Activated T-cell treated with anti-CD3 and anti-CD28 coated beads for 4 hours (primary cell): Measurements from ENCODE around the gene TMEM26.

Experiments
- DNase-seq: peaks from one replicate; pipeline ENCODE4 v3.0.0-alpha.2; 2020

TMEM26 gene

DNA sequence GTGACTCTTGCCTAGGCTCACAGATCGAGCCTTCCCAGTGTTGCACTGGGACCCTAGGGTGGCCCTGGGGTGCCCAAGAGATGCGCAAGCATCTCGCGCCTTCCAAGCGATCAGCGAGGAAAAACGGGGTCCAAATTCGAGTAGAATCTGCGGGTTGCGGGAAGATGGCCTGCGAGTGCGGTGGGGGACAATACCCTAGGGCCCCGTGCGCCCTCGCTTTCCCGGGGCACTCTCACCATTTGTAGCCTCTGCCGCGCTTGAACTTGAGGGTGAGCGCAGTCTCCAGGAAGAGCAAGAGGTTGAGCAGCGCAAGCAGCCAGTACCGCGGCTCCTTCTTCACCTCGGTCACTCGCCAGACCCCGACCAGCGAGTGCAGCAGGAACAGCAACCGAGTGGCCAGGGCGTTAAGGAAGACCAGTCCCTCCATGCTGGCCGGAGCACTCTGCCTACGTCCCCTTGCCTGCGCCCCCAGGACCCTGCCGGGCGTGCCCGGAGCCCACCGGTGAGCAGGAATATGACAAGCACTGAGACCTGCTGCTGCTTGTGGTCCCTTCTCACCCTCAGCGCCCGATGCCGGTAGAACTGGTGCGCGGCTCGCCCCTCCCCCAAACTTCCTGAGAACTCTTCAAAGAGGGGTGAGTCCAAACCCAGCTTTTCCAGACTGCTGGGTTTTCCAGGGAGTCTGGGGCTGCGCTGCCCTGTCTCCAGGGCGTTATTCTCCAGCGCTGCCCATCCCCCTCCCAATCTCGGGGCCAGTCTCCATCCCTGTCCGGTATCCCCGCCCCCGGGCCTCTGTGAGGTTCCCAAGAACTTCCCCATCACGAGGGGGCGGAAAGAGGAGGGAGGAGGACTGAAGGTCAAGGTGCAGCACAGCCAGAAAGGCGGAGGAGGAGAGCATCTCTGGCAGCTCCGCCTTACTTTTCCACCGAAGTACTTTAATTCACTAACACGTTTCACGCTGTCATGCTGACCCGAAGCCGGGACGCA, at the start of gene TMEM26:
TSS of gene TMEM26 (minus strand) at position 727 of the 987 bp plus-strand sequence. CDS start at position 427, 300 bp downstream.
- no peak for DNase-seq

DNA sequence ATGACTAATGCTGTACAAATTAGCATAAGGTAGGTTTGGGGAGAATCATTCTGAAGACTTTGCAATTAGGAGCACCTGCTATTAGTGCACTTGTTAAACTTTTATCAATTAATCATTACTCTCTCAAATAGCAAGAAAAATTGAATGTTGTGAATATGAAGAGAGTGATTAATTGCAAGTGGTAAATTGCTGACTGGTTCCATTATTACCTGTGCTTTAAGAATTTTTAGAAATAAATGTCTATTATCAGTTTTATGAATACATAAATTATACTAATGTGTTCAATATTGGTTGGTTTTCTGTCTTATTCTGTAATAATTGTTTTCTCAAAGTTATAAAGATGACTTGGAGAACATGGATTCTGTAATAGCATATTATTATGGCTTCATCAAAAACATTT, 47.3 kb upstream of the TMEM26 start:
- no peak for DNase-seq

DNA sequence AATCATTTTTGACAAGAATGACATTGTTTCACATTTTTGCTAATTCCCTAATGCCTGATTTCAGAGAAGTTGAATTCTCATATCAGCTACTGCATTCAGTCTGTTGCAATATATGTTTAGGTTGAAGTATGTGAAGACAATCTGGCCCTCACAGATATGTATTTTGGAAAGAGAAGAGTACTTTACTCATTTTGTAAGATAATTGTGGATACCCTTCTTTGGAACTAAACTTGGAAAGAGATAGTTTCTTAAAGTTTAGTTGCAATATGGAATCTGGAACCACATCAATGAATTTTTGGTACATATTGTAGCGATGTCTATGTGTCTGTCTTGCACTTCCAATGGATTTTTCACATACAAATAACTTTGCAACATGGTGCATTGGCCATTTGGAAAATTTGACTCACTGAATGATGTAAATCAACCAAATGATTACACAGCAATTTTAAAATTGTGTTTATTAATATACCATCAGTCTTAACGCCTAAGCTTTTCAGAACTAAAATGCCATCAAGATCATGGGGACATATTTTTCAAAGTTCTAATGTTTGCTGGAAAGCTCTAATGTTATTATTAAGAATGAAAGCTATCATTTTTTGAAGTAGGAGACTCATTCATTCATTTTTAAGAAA, 39.3 kb upstream of the TMEM26 start:
- DNase-seq: no peak

DNA sequence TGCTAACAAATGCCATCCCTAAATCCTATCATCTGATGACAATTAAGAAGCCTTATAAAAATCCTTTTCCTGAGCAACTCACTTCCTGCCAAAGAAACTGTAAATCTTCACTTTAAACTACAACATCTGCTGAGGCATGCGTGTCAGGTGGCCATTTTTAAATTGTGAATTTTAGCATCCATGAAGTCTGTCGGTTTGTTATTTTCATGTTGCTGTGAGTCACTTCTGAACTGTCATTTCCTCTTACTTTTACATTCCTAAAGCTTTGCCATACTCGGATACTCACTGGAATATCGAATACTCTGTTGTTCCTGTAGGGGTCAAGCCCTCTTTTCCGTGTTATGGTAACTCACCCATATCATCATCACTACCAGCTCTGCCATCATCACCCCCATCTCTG, 34.3 kb upstream of the TMEM26 start:
- DNase-seq: no peak

DNA sequence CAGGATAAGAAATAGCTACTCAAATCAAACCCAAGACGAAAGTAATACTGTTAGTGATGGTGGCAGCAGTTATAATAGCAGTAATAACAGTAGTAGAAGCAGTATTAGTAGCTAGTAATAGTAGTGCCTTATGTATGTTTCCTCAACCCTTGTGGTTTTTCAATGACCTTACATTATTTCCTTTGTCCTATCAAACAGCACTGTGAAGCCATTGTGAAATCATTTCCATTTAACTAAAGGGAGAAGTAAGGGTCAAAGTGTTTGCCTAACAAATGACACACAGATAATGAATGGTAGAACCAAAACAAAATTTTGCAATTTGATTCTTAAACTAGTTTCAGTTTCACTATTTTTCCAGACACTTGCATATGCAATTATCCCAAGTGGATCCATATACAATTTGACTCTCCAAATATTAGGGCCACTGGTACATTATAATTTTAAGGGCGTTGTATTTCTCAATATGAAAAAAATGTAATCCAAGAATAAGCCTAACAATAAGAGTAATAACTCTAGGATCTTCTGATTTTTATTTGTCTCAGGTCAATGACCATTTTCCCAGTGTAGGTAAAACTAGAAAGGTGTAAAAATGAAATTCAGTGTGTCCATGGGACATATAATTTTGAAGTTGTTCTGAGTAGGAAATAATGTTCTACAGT, 33.7 kb upstream of the TMEM26 start:
- DNase-seq: no peak

DNA sequence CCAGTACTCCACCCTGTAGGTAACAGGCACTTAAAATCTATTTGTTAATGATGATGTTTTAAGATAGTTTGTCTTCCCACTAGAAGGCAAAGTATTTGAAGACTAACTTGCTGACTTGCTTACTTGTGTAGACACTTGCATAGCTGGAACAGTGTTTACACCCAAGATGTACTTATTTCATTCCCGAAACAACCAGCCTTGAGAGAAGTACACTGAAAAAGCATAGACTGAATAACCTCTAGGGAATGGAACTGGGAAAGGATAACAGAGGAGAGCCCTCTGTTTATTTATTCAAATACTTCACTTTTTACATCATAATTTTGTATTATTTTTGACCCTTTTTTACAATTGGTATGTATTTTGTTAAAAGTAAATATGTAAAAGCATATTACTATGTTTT, 33.1 kb upstream of the TMEM26 start:
- no peak for DNase-seq

DNA sequence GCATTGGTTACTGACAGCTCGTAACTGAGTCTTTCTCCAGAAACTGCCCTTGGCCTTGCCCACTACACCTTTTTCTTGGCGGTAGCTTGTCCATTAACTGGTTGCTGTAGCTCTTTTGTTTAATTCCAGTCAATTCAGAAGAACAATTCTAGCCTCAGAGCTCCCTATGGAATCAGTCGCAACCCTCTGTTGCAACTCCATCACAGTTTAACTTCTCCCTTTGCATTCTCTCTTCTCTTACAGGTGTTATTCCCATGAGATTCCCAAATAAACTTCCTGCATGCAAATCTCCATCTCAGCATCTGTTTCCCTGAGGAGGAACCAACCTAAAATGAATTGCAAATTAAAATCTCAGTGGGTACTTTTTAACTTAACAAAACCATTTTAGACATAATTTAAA, 28.4 kb upstream of the TMEM26 start:
- DNase-seq: no peak

DNA sequence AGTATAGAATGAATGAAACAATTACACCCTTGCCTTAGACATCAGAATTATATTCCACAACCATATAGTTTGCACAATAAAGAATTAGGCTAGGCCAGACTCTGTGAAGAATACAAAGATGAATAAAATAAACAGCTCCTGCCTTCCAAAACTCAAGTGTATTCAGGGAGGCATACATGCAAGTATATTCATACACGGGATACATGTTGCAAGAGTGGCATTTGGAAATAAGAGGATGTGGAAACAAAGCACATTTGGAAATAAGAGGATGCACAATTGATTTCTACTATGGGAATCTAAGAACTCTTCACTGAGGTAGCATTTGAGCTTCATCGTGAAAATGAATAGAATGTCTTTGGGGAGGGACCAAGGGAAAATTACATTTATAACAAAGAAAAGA, 27.0 kb upstream of the TMEM26 start:
- no peak for DNase-seq

DNA sequence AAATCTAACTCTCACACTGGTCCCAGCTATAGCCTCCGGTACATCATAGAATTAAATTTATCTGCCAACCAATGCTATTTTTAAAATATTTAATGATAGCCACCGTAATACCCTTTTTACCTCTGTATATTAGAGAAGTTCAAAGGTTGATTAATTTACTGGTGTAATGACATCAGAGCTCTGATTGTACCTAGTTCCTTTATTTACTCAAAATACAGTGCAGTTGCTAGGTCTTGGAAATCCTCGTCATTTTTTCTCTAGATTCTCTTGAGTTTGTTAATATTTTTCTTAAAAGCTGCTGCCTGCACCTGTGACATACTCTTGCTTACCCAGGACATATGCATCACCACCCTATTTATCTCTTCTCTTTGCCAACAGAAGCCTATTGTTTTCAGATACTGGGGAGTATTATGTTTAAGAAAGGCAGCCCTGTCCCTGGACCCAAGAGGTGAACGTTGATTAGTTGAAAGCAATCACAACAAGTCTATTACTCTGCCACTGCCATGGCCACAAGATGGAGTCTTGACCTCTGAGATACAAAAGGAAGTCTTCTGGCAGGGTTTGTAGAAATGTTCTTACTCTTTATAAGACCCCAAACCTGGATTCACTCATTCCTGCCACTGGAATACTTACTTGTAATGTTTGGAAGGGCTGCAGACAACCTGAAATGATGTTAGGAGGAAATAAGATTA, 25.6 kb upstream of the TMEM26 start:
- no peak for DNase-seq

DNA sequence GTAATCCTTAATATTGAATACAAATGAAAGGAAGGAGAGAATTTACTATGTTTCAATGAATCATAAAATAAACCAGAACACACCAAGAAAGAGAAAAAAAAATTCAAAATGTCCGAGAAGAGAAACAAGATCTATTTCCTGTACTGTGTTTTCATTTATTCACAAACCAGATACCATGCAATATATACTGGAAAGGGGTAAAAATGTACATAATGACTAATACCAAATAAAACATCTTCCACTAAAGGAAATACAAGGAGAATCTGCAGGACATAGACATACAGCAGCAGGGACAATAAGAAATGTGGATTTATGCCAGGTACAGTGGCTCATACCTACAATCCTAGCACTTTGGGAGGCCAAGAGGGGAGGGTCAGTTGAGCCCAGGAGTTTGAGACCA, 24.3 kb upstream of the TMEM26 start:
- DNase-seq: no peak

DNA sequence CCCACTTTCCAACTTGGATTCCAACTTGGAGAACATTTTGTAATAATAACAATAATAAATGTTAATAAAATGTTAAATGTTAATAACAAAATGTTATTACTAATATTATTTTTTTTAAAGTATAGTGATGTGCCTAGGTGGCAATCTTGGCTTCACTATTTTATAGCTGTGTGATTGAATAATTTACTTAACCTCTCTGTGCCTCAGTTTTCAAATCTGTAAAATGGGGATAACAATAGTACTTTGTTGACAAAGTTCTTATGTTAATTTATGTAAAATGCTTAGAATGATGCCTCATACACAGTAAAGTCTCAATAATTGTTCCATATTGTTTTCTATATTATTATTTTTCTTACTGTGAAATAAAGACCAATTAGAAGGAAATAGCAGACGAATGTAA, 23.3 kb upstream of the TMEM26 start:
- DNase-seq: no peak

DNA sequence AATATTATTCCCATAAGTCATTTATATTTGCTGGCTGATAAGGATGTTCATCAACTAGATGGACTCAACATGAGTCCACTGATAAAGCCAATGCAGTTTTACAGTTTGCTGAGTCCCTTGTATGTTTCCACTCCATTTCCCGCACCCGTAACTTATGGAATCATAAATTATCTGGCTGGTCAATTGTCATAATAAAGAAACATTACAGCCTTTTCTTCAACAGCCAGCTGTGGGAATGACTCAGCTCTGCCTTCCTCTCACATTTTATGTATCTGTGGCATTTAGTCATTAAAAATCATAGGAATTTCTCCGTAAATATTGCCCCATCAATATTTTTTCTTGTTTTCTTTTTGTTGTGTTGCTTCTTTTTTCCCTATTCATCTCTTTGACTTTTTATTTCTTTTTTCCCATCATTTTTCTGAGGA, 22.3 kb upstream of the TMEM26 start:
- DNase-seq: no peak

DNA sequence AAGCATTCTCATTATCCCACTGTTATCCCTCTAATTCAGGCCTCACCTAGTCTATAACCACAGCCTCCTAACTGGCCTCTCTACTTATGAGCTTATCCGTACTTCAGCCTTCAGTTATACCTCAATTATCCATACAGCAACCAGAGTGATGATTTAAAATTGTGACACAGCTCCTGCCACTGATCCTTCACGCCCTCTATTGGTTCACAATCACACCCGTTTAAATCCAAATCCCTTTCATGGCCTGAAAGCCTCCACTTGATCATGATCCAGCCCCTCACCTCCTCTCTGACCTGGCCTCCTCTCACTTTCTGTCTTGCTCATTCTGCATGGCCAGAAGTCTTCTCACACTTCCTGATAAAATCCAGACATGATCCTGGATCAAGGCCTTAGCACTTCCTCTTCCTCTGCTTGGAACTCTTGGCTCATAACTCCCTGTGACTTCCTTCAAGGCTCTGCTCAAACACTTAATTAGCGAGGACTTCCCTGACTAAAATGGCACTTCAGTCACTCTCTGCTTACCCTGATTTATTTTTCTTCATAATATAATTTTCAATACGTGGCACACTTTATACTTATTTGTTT, 19.0 kb upstream of the TMEM26 start:
- DNase-seq: no peak

DNA sequence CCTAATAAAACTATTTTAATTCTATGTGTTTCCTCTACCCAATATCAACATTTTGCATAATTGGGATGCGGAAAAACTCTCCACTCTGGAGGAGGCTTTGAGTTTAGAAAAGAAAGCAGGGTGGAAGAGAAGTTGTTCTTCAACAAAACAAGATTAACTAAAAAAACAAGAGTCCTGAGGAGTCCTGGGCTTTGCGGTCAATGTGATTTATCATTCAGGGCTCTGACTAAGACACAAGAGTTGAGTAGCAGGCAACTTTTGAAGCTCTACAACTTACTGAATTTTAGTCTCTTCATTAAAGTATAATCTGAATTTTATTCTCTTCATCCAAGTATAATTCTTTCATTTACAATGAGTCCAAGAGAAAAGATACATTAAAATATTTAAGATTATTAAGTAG, 18.3 kb upstream of the TMEM26 start:
- DNase-seq: no peak

DNA sequence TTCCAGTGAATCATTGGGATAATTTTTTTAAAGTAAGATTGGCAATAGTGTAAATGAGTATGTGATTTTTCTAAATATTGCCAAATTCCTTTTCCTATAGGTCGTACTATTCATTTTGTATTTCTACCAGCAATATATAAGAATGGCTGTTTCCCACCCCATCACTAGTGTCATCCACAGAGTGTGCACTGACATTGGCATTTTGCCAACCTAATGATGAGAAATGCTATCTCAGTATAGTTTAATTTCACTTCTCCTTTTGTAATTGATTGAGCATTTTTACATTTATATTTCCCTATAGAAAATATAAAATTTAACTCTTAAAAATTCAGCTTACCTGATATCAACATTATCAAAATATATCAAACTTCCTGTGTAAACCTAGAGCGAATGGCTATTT, 17.6 kb upstream of the TMEM26 start:
- DNase-seq: no peak

DNA sequence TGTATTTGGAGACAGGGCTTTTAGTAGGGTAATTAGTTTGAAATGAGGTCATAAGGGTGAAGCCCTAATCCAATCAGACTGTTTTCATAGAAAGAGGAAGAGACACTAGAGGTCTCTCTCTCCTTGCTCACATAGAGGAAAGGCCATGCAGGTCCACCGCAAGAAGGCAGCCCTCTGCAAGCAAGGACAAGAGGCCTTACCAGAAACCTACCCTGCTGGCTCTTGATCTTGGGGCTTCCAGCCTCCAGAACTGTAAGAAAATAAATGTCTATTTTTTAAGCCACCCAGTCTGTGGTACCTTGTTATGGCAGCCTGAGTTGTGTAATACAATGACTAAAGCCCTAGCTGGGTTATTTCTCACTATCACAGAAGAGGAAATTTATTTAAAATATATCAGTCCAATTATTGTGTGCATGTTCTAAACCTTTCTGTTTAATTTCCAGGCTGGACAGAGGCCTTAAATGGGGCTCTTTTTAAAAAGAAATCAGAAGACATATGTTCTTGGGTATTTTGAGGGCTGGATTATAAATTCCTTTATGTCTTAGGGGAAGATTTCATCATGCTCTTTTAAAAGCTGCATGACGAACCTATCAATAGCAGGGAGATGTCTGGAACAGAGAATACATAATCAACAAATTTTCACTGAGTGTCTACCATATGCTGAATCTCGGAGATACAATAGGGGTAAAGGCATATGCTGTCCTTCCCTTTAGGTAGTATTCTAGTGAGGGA, 12.9 kb upstream of the TMEM26 start:
- no peak for DNase-seq

DNA sequence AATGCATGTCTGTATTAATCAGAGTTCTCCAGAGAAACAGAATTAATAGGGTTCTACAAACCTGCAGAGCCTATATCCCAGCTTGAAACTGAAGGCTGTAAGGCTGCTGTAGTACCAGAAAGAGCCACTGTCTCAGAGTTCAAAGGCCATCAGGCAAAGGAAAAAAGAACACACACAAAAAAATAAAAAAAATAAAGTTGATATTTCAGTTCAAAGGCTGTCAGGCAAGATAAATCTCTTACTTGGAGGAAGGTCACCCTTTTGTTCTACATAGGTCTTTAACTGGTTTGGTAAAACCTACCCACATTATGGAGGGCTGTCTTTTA, 12.0 kb upstream of the TMEM26 start:
- no peak for DNase-seq

DNA sequence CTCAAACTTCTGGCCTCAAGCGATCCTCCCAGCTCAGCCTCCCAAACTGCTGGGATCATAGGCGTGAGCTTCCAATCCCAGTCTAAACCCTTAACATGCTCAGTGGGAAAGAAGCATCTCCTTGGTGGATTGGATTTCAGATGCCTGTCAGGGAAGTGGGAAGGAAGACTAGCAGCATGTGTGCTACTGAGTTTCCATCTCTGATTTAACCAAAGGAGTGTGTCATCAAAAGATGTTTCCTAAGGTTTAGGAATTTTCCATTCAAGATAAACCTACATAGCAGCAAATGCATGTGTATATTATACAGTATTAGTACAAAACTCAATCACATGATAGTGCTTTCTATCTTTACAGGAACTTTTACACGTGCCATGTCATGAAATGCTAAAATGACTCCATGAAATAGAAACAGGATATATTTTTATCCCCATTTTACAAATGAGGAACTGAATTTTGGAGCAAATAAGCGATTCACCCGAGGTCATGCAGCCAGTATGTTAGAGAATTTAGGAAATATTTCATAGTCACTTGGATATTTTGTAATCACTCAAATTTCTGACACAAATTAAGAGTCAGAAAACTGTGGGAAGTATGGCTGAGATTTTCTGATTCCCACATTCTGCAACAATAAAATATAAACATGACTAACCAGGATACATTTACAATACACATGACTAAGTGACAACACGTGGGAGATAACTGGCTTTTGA, 11.4 kb upstream of the TMEM26 start:
- DNase-seq: no peak

DNA sequence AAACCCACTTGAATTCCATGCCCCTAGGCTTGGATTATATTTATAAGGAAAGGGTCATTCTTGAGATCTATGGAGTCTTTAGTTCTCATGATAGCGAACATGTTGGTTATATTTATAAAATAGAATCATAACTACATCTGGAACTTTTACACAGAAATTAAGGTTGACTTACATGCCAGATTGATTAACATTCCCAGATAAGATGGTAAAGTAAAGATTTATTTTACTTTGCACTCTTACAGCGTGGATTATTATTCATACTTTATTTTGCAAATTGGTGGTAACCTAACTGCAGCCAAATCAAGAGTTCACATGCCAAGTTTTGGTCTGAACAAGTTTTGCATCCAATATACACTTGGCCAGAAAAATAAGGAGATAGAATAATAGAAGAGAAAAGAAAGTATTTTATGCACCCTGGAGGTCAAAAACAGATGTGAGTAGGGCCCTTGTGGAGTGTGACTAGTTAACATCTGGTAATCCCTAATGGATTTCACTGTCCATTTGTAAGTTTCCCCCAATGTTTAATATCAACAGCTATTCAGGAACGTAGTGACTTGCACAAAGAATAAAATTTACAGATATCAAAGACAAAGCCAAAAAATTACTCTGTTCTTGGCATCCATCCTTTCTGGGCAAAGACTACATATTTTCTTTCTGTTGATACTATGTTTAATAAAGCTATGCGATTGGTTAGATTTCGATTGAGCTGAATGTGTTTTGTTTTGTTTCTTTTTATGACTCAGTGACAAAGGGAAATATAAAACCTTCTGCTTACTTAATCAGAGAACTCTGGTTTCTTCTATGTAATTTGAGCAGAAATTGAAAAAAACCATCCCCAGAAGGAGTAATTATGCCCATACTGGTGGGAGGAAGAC, 10.1 kb upstream of the TMEM26 start:
- no peak for DNase-seq

DNA sequence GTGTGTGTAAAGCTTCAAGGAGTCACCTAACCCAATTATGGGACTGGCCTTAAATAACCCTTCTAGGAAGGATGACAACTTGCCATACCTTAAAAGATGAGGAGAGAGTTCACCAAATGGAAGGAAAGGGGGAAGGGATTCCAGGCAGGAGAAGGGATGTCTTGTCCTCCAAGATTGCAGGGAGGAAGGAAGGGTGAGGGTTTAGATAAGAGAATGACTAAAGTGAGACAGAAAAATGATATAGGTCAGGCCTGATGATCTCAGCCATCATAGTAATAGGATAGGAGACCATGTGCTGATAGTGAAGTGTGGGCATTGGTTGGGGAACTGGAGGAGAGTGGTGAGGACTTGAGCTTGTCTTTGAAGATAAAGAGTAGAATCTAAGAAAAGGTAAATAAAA, 7.7 kb upstream of the TMEM26 start:
- no peak for DNase-seq

DNA sequence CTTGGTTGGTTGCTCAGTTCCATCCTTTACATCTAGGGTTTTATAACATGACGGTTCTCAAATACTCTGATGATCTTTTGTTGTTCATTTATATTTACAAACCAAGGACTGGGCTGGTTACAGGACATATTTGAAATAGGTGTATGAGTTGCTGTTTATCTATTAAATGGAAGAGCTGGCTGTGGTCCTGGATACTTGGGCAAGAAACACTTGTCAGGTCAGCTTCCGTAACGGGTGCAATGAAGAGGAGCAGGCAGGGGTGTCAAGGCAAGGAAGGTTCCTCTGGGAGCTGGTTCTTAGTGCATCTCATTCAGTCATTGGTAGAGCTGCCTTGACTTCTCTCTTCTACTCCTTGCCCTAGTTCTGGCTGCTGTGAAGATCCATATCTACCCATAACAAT, 4.8 kb upstream of the TMEM26 start:
- no peak for DNase-seq
